GM12878 (cell line): Measurements from ENCODE around the gene TTC16. TPM values are rescaled to one million over a fixed set of nuclear protein-coding genes. Genes with fewer than 3 reads are reported as not detected.

Experiments
- ATAC-seq: fragments of 200-7000 bp; cut with Tn5 transposase; 3 replicates; pipeline ENCODE4 v1.9.1; 2020; ENCODE audit warnings: mild to moderate bottlenecking, moderate library complexity
- BruUV-seq: library from RNA; stranded (reverse); fragments of 400-500 nt; replicated peaks from 2 replicates; lab custom pipeline; 2021; lab: Mats Ljungman, UMichigan
- CTCF ChIA-PET: fragments of 300-600 bp; sonication (Branson Sonifier 250); formaldehyde crosslinking; extraction: SDS; loops from one replicate; lab custom pipeline; 2021; ENCODE audit warnings: inconsistent platforms; lab: Yijun Ruan, JAX
- POLR2A ChIA-PET: fragments of 350-600 bp; formaldehyde crosslinking; extraction: SDS; loops from one replicate; lab custom pipeline; 2021; ENCODE audit warnings: inconsistent platforms; lab: Charles Lee
- RAD21 ChIA-PET: fragments of 300-600 bp; sonication (Branson Sonifier 250); formaldehyde crosslinking; loops from one replicate; lab custom pipeline; 2023; ENCODE audit warnings: antibody characterized with exemption; ENCODE audit not compliant: unreplicated experiment; lab: Charles Lee
- SMC1A ChIA-PET: fragments of 300-600 bp; sonication (Branson Sonifier 250); formaldehyde crosslinking; loops from one replicate; lab custom pipeline; 2023; ENCODE audit not compliant: unreplicated experiment, uncharacterized antibody; lab: Charles Lee
- DNase-seq: peaks from one replicate; pipeline ENCODE4 v3.0.0-alpha.2; 2011; ENCODE audit warnings: low read depth, low spot score
- FAIRE-seq: peaks from 3 replicates; lab custom pipeline; 2011; peaks lifted over from hg19 to GRCh38; lab: Jason Lieb, UNC
- H2AFZ ChIP-seq: 2 replicates; pipeline ENCODE4 v1.6.0; 2011; ENCODE audit warnings: low read depth, low read length, control low read depth; ENCODE audit not compliant: control insufficient read depth
- H3K27ac ChIP-seq: 2 replicates; pipeline ENCODE4 v1.5.1; 2011; ENCODE audit warnings: control low read depth; ENCODE audit not compliant: control insufficient read depth, insufficient read depth
- H3K27me3 ChIP-seq, 2 experiments: replicated peaks in 1 of 2; 2 replicates each; pipeline versions ENCODE4 v1.6.0 to v1.6.1; 2011; ENCODE audit warnings: low read length in 1 of 2; ENCODE audit not compliant: control insufficient read depth in 2 of 2, insufficient read depth in 2 of 2
- H3K36me3 ChIP-seq, 2 experiments: 2 replicates each; pipeline ENCODE4 v1.5.1; 2011; ENCODE audit warnings: low read length in 1 of 2; ENCODE audit not compliant: control insufficient read depth in 2 of 2, insufficient read depth in 2 of 2
- H3K4me1 ChIP-seq: 2 replicates; pipeline ENCODE4 v1.6.1; 2011; ENCODE audit warnings: mild to moderate bottlenecking, low read length, moderate library complexity, mixed read lengths; ENCODE audit not compliant: control insufficient read depth, insufficient read depth
- H3K4me2 ChIP-seq: 2 replicates; pipeline ENCODE4 v1.6.0; 2011; ENCODE audit warnings: control low read depth; ENCODE audit not compliant: control insufficient read depth, insufficient read depth
- H3K4me3 ChIP-seq: fragments of 200-600 bp; sonication (generic); 2 replicates; pipeline ENCODE4 v1.5.1; 2016
- H3K79me2 ChIP-seq: 2 replicates; pipeline ENCODE4 v1.6.0; 2011; ENCODE audit warnings: low read length; ENCODE audit not compliant: control insufficient read depth, insufficient read depth
- H3K9ac ChIP-seq: 2 replicates; pipeline ENCODE4 v1.8.0; 2011; ENCODE audit warnings: low read length, control low read depth, mixed read lengths; ENCODE audit not compliant: control insufficient read depth, insufficient read depth
- H3K9me3 ChIP-seq: replicated peaks from 3 replicates; pipeline ENCODE4 v1.5.1; 2011; ENCODE audit warnings: mild to moderate bottlenecking, low read length; ENCODE audit not compliant: control insufficient read depth, insufficient read depth
- H4K20me1 ChIP-seq: 2 replicates; pipeline ENCODE4 v1.6.0; 2011; ENCODE audit not compliant: control insufficient read depth, insufficient read depth
- CBX5 ChIP-seq: sonication (generic); IDR thresholded peaks from 2 replicates; pipeline ENCODE4 v1.6.1; 2016; ENCODE audit warnings: low read depth, moderate library complexity, mild to moderate bottlenecking, inconsistent platforms
- CUX1 ChIP-seq: IDR thresholded peaks from 2 replicates; pipeline ENCODE4 v1.6.1; 2012; ENCODE audit warnings: improper control_type of control experiment, low read depth, low read length; ENCODE audit not compliant: insufficient replicate concordance
- NKRF ChIP-seq: fragments of 450-650 bp; conservative IDR thresholded peaks from 2 replicates; pipeline ENCODE4 v1.6.1; 2017; ENCODE audit warnings: mild to moderate bottlenecking, moderate library complexity
- WGBS: methylation state at CpG from one replicate; pipeline ENCODE4 v1.1.6; 2016; ENCODE audit warnings: low lambda C conversion rate; ENCODE audit not compliant: insufficient replicate concordance, insufficient coverage; ENCODE audit errors: missing lambda C conversion rate; 5-methylcytosine and 5-hydroxymethylcytosine counted together
- in situ Hi-C: fragments of 300-500 bp; cut with MboI; formaldehyde crosslinking; loops from 9 replicates; pipeline ENCODE4 v1.14.3; 2018; ENCODE audit warnings: mixed read lengths
- intact Hi-C: fragments of 100-400 bp; cut with micrococcal nuclease; formaldehyde crosslinking; loops from one replicate; pipeline ENCODE4 v1.14.2; 2022; ENCODE audit not compliant: unreplicated experiment
- polyA plus RNA-seq, 11 experiments: library from polyadenylated mRNA; depleted of rRNA in 4 of 11; unstranded in 6 of 11; stranded (reverse) in 5 of 11; fragments of >200 nt; fragmentation: Nextera tagmentation in 4 of 11; fragmentation: Illumina TruSeq in 1 of 11; extraction: Ambion mirVana in 4 of 11; extraction: Trizol in 1 of 11; gene quantifications; 1 replicate in 1 of 11; 2 replicates in 10 of 11; pipeline versions ENCODE4 v1.2.1 to v1.2.3, GENCODE V29; 2011 to 2016; ENCODE audit warnings: inconsistent platforms in 2 of 11, missing spikeins in 2 of 11, low read depth in 1 of 11
- total RNA-seq, 4 experiments: library from RNA; depleted of rRNA in 3 of 4; stranded (reverse); fragments of >200 nt in 3 of 4; fragmentation: Illumina TruSeq in 1 of 4; extraction: Trizol in 1 of 4; gene quantifications; 2 replicates each; pipeline versions ENCODE4 v1.2.1 to v1.2.3, GENCODE V29; 2013 to 2021
- TF ChIP-seq, protein P1 (sequence below): fragments of 450-650 bp; IDR thresholded peaks from 2 replicates; pipeline ENCODE4 v1.6.1; 2016; ENCODE audit warnings: mild to moderate bottlenecking
- TF ChIP-seq, protein P2 (sequence below): IDR thresholded peaks from 2 replicates; pipeline ENCODE4 v1.6.1; 2011; ENCODE audit warnings: borderline replicate concordance, low read depth, mild to moderate bottlenecking, moderate library complexity, low read length; ENCODE audit not compliant: insufficient read depth, poor library complexity, severe bottlenecking

TTC16 gene
- total and polyA plus RNA-seq, 10 of the 15 experiments (the other 5 are each of a cell fraction or from before 2014, with no cell fraction given) = 0.03 TPM; not detected in 9

DNA sequence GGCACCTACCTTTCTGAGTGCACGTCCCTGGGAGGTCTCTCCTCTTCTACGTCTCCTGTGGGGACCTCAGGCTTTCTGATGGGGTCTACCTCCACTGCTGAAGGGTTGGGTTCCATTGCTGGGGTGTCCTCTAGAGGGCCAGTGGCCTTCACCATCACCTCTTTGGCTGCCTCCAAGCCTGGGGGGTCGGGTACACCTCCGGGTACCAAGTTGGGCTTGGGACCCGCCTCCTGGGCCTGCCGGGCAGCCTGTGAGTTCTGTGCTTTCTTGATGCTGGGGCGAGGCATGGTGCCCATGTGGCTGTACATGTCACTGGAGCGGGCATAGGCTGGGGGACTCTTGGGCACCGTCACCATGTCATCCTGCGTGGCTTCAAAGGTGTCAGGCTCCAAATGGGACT lies 58.1 kb downstream of the TTC16 start (continued):
- TF ChIP-seq, protein P1, sequence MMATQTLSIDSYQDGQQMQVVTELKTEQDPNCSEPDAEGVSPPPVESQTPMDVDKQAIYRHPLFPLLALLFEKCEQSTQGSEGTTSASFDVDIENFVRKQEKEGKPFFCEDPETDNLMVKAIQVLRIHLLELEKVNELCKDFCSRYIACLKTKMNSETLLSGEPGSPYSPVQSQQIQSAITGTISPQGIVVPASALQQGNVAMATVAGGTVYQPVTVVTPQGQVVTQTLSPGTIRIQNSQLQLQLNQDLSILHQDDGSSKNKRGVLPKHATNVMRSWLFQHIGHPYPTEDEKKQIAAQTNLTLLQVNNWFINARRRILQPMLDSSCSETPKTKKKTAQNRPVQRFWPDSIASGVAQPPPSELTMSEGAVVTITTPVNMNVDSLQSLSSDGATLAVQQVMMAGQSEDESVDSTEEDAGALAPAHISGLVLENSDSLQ = no peak

DNA sequence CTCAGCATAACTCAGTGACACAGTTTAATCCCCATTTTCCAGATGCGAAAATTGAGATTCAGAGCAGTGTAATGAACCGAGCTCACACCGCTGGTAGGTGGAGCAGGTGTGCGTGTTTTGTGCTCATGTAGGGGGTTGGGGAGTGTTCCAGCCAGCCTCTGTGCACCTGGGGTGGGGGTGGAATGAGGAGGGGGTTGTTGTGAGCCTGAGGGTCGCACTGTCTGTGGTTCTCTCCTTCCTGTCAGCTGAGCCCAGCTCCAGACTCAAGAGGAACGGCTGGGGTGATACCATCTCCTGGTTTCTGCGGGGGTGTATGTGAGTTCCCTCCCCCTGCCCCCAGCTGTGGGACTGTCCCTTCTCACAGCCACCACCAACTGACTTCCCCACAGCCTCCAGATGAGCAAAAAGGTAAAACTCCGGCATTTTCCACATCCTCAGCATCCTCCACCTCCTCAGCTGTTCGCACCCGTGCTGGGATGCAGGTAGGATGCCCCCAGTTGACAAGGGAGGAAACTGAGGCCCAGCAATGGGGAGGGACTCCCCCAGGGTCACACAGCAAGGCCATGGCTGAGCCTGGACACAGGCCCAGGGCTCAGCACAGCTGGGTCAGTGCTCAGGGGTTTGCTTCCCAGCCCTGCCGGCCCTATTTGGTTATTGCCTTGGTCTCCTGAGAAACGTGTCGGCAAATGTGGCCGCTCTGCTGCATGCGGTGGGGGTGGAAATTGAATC lies 60.5 kb downstream of the TTC16 start:
- SMC1A ChIA-PET = interaction anchor here (0.8 to 2.1 kb wide), 5 partner anchors 9 to 141 kb away, joined by 3 to 9 read pairs (median 3); partner anchors contain the start of genes FPGS, ST6GALNAC4 and TOR2A
- intact Hi-C loops = loop anchor here (2.0 kb wide), 1 partner anchor 42 kb away; the partner anchor contains the start of gene TOR2A
- Histone ChIP-seq H3K27ac (peak overlapping the region; percentile 76), H3K36me3 (peaks cover 0 to 7% of the 10 kb centered on the region in 2 experiments; a peak in 1 of 4 replicates), H3K9me3 (no peaks in the 10 kb centered on the region), H3K4me3 (peak overlapping the region; percentile 100), H3K27me3 (no peaks in the 10 kb centered on the region), H3K79me2 (peaks cover 36% of the 10 kb centered on the region), H3K4me1 (peaks cover 25% of the 10 kb centered on the region), H2AFZ (peak overlapping the region; percentile 56; the same call in 1 of the 2 replicates), H3K4me2 (peak overlapping the region; percentile 75), H3K9ac (peak overlapping the region; percentile 64), H4K20me1 (no peaks in the 10 kb centered on the region)
- TSS peak; percentile 95 for BruUV-seq
- FAIRE-seq = peak; percentile 44
- in situ Hi-C loops = no loop called here
- CTCF ChIA-PET = interaction anchor here (0.6 to 1.6 kb wide), 10 partner anchors 8 to 145 kb away, joined by 3 to 10 read pairs (median 3); partner anchors contain the start of gene TOR2A
- RAD21 ChIA-PET = interaction anchor here (0.5 to 2.3 kb wide), 8 partner anchors 9 to 187 kb away, joined by 3 to 14 read pairs (median 4); partner anchors contain the start of genes CDK9, ST6GALNAC4 and TOR2A
- POLR2A ChIA-PET = interaction anchor here (0.8 to 1.6 kb wide), 9 partner anchors 9 to 141 kb away, joined by 3 to 14 read pairs (median 6); partner anchors contain the start of genes CDK9, FPGS and ST6GALNAC4
- DNase-seq = no peak
- 0% methylated on average over 15 of the region's 15 CpGs for WGBS
- peak; percentile 57 for ATAC-seq
- 0 out of 2 replicates have a peak, but pooled peaks have one; percentile 53 for TF ChIP-seq NKRF
- TF ChIP-seq CUX1 = no peak
- TF ChIP-seq, protein P2, sequence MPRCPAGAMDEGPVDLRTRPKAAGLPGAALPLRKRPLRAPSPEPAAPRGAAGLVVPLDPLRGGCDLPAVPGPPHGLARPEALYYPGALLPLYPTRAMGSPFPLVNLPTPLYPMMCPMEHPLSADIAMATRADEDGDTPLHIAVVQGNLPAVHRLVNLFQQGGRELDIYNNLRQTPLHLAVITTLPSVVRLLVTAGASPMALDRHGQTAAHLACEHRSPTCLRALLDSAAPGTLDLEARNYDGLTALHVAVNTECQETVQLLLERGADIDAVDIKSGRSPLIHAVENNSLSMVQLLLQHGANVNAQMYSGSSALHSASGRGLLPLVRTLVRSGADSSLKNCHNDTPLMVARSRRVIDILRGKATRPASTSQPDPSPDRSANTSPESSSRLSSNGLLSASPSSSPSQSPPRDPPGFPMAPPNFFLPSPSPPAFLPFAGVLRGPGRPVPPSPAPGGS = peak; percentile 58
- TF ChIP-seq CBX5 = no peak
